ENCODE measurements around the gene LYSMD4. TPM values are rescaled to one million over a fixed set of nuclear protein-coding genes. Genes with fewer than 3 reads are reported as not detected.
A peak's percentile ranks its signal among the peaks of the same experiment; 100 is the strongest.

Gene LYSMD4
- total RNA-seq, 1 donor from 2014 or later = 49.8 TPM

- Mint-ChIP-seq H3K27me3 (ENCODE audit: unreplicated experiment) (peaks cover 7% of the 10 kb centered on the region), H3K27ac (ENCODE audit: unreplicated experiment) (peak overlapping the region; percentile 60), H3K9me3 (ENCODE audit: unreplicated experiment) (peaks cover 5% of the 10 kb centered on the region), H3K36me3 (ENCODE audit: unreplicated experiment) (no peaks in the 10 kb centered on the region), H3K4me1 (ENCODE audit: low read depth, unreplicated experiment) (peaks cover 21% of the 10 kb centered on the region), H3K4me3 (ENCODE audit: unreplicated experiment) (peak overlapping the region; percentile 93)
- no peak for TF ChIP-seq CTCF (IDR thresholded peaks at IDR 0.05; ENCODE audit: partially characterized antibody, unreplicated experiment)
- no peak for DNase-seq
Observed at GRCh38 chr15:99732124-99732750, 1.0 kb downstream of the LYSMD4 start.

- TF ChIP-seq CTCF (IDR thresholded peaks at IDR 0.05; ENCODE audit: partially characterized antibody, unreplicated experiment) = no peak
- peaks cover 5% of the 10 kb centered on the region for H3K9me3 Mint-ChIP-seq (ENCODE audit: unreplicated experiment)
- H3K4me1 Mint-ChIP-seq (ENCODE audit: low read depth, unreplicated experiment) = peaks cover 21% of the 10 kb centered on the region
- H3K36me3 Mint-ChIP-seq (ENCODE audit: unreplicated experiment) = peaks cover 2% of the 10 kb centered on the region
- peak; percentile 47 for DNase-seq
- H3K27me3 Mint-ChIP-seq (ENCODE audit: unreplicated experiment) = peaks cover 11% of the 10 kb centered on the region
- peak overlapping the region; percentile 60 for H3K27ac Mint-ChIP-seq (ENCODE audit: unreplicated experiment)
- H3K4me3 Mint-ChIP-seq (ENCODE audit: unreplicated experiment) = peak overlapping the region; percentile 93
Observed at GRCh38 chr15:99731336-99732123, 1.7 kb downstream of the LYSMD4 start.

GRCh38 chr15:99729920-99730319 lies 3.3 kb downstream of the LYSMD4 start:
- Mint-ChIP-seq H3K9me3 (ENCODE audit: unreplicated experiment) (peaks cover 8% of the 10 kb centered on the region), H3K4me3 (ENCODE audit: unreplicated experiment) (no peak overlapping the region), H3K4me1 (ENCODE audit: low read depth, unreplicated experiment) (peaks cover 21% of the 10 kb centered on the region), H3K27me3 (ENCODE audit: unreplicated experiment) (peaks cover 10% of the 10 kb centered on the region), H3K36me3 (ENCODE audit: unreplicated experiment) (peaks cover 15% of the 10 kb centered on the region), H3K27ac (ENCODE audit: unreplicated experiment) (no peak overlapping the region)
- no peak for TF ChIP-seq CTCF (IDR thresholded peaks at IDR 0.05; ENCODE audit: partially characterized antibody, unreplicated experiment)
- no peak for DNase-seq

GRCh38 chr15:99729327-99729726 lies 3.9 kb downstream of the LYSMD4 start:
- Mint-ChIP-seq H3K9me3 (ENCODE audit: unreplicated experiment) (peaks cover 8% of the 10 kb centered on the region), H3K4me3 (ENCODE audit: unreplicated experiment) (no peak overlapping the region), H3K27me3 (ENCODE audit: unreplicated experiment) (peaks cover 10% of the 10 kb centered on the region), H3K4me1 (ENCODE audit: low read depth, unreplicated experiment) (peaks cover 21% of the 10 kb centered on the region), H3K27ac (ENCODE audit: unreplicated experiment) (peak overlapping the region; percentile 17), H3K36me3 (ENCODE audit: unreplicated experiment) (peaks cover 19% of the 10 kb centered on the region)
- no peak for DNase-seq
- TF ChIP-seq CTCF (IDR thresholded peaks at IDR 0.05; ENCODE audit: partially characterized antibody, unreplicated experiment) = no peak

- H3K27ac Mint-ChIP-seq (ENCODE audit: unreplicated experiment) = peak overlapping the region; percentile 17
- no peak for DNase-seq
- peaks cover 21% of the 10 kb centered on the region for H3K4me1 Mint-ChIP-seq (ENCODE audit: low read depth, unreplicated experiment)
- peaks cover 9% of the 10 kb centered on the region for H3K9me3 Mint-ChIP-seq (ENCODE audit: unreplicated experiment)
- no peak overlapping the region for H3K4me3 Mint-ChIP-seq (ENCODE audit: unreplicated experiment)
- peaks cover 10% of the 10 kb centered on the region for H3K27me3 Mint-ChIP-seq (ENCODE audit: unreplicated experiment)
- peaks cover 23% of the 10 kb centered on the region for H3K36me3 Mint-ChIP-seq (ENCODE audit: unreplicated experiment)
- TF ChIP-seq CTCF (IDR thresholded peaks at IDR 0.05; ENCODE audit: partially characterized antibody, unreplicated experiment) = no peak
Observed at GRCh38 chr15:99728916-99729315, 4.3 kb downstream of the LYSMD4 start.

All from glutamatergic neuron (in vitro differentiated cells).